HCT116 (cell line): Measurements from ENCODE around the gene FTHL17. TPM values are rescaled to one million over a fixed set of nuclear protein-coding genes. Genes with fewer than 3 reads are reported as not detected.

ENCODE experiments used
- ATAC-seq: fragments of 200-7000 bp; cut with Tn5 transposase; 2 replicates; pipeline ENCODE4 v1.9.1; 2020; ENCODE audit warnings: mild to moderate bottlenecking, moderate library complexity
- BruUV-seq: library from RNA; stranded (reverse); fragments of 400-500 nt; replicated peaks from 2 replicates; lab custom pipeline; 2021; lab: Mats Ljungman, UMichigan
- CTCF ChIA-PET: fragments of 300-600 bp; sonication (Branson Sonifier 250); formaldehyde crosslinking; loops from one replicate; lab custom pipeline; 2021; ENCODE audit warnings: antibody characterized with exemption; lab: Charles Lee
- POLR2A ChIA-PET: fragments of 300-600, 350-600 bp; sonication (Branson Sonifier 250); formaldehyde crosslinking; loops from one replicate; lab custom pipeline; 2021; ENCODE audit warnings: antibody characterized with exemption; lab: Charles Lee
- RAD21 ChIA-PET, 2 experiments: fragments of 300-600 bp; sonication (Branson Sonifier 250); formaldehyde crosslinking; loops; one replicate each; lab custom pipeline; 2023; ENCODE audit warnings: low total read pairs in 2 of 2; ENCODE audit not compliant: uncharacterized antibody in 2 of 2, unreplicated experiment in 2 of 2, low non-redundant PET in 1 of 2; lab: Charles Lee
- DNase-seq: peaks from one replicate; pipeline ENCODE4 v3.0.0-alpha.2; 2010; ENCODE audit warnings: low read depth, low spot score
- H2AFZ ChIP-seq: fragments of 200-600 bp; shearing (Covaris generic), sonication (generic); 2 replicates; pipeline ENCODE4 v1.6.1; 2017; ENCODE audit warnings: low read depth, mixed run types, mixed read lengths, antibody characterized with exemption, low read length; ENCODE audit not compliant: poor library complexity, severe bottlenecking
- H3K27ac ChIP-seq: 2 replicates; pipeline ENCODE4 v1.5.1; 2012; ENCODE audit warnings: low read depth, low read length
- H3K27me3 ChIP-seq: fragments of 200-600 bp; sonication (generic); 2 replicates; pipeline ENCODE4 v1.6.1; 2016; ENCODE audit warnings: mixed run types, low read length, mixed read lengths; ENCODE audit not compliant: insufficient read depth
- H3K36me3 ChIP-seq, 2 experiments: fragments of 200-500 bp in 1 of 2; fragments of 200-600 bp in 1 of 2; sonication (Bioruptor generic) in 1 of 2; sonication (generic) in 1 of 2; 2 replicates each; pipeline versions ENCODE4 v1.5.1 to v1.6.1; 2014 to 2016; ENCODE audit warnings: low read length in 2 of 2, inconsistent platforms in 1 of 2, mixed read lengths in 1 of 2, mixed run types in 1 of 2; ENCODE audit not compliant: insufficient read depth in 2 of 2, control insufficient read depth in 1 of 2
- H3K4me1 ChIP-seq, 2 experiments: fragments of 200-600 bp in 1 of 2; sonication (generic) in 1 of 2; 2 replicates each; pipeline versions ENCODE4 v1.5.1 to v1.6.1; 2012 to 2017; ENCODE audit warnings: low read length in 2 of 2, inconsistent platforms in 1 of 2, mild to moderate bottlenecking in 1 of 2, mixed read lengths in 1 of 2, mixed run types in 1 of 2, moderate library complexity in 1 of 2; ENCODE audit not compliant: insufficient read depth in 2 of 2, control insufficient read depth in 1 of 2
- H3K4me2 ChIP-seq: fragments of 200-600 bp; sonication (generic); 2 replicates; pipeline ENCODE4 v1.6.1; 2017; ENCODE audit warnings: mixed run types, low read length, mixed read lengths
- H3K4me3 ChIP-seq, 2 experiments: fragments of 200-600 bp in 1 of 2; sonication (generic) in 1 of 2; replicated peaks in 1 of 2; 2 replicates each; pipeline ENCODE4 v1.5.1; 2011 to 2016; ENCODE audit warnings: low read length in 2 of 2, control low read depth in 1 of 2, low read depth in 1 of 2, mild to moderate bottlenecking in 1 of 2, mixed read lengths in 1 of 2, mixed run types in 1 of 2
- H3K79me2 ChIP-seq: fragments of 200-600 bp; sonication (generic); 2 replicates; pipeline ENCODE4 v1.6.1; 2017; ENCODE audit warnings: mild to moderate bottlenecking, mixed run types, low read length, moderate library complexity, mixed read lengths; ENCODE audit not compliant: insufficient read depth
- H3K9ac ChIP-seq: fragments of 200-600 bp; sonication (generic); 2 replicates; pipeline ENCODE4 v1.6.1; 2016; ENCODE audit warnings: low read length, mixed read lengths
- H3K9me2 ChIP-seq: fragments of 200-600 bp; sonication (generic), shearing (Covaris generic); 2 replicates; pipeline ENCODE4 v1.6.1; 2017; ENCODE audit warnings: mixed run types, mild to moderate bottlenecking, moderate library complexity; ENCODE audit not compliant: insufficient read depth
- H3K9me3 ChIP-seq, 2 experiments: fragments of 200-500 bp in 1 of 2; fragments of 200-600 bp in 1 of 2; sonication (Bioruptor generic) in 1 of 2; sonication (generic) in 1 of 2; 2 replicates each; pipeline ENCODE4 v1.6.1; 2014 to 2017; ENCODE audit warnings: low read length in 2 of 2, mixed read lengths in 2 of 2, inconsistent platforms in 1 of 2, low read depth in 1 of 2, mild to moderate bottlenecking in 1 of 2, mixed run types in 1 of 2, moderate library complexity in 1 of 2; ENCODE audit not compliant: control insufficient read depth in 1 of 2, insufficient read depth in 1 of 2
- H4K20me1 ChIP-seq: fragments of 200-600 bp; sonication (generic), shearing (Covaris generic); 2 replicates; pipeline ENCODE4 v1.6.1; 2017; ENCODE audit warnings: mixed run types, mild to moderate bottlenecking, moderate library complexity; ENCODE audit not compliant: insufficient read depth
- EGR1 ChIP-seq: IDR thresholded peaks from 2 replicates; pipeline ENCODE4 v1.6.1; 2012; ENCODE audit warnings: low read depth
- EZH2 ChIP-seq: fragments of 200-600 bp; sonication (generic); IDR thresholded peaks from 2 replicates; pipeline ENCODE4 v1.6.1; 2017; ENCODE audit warnings: antibody characterized with exemption, mixed run types
- FOSL1 ChIP-seq: IDR thresholded peaks from 2 replicates; pipeline ENCODE4 v1.6.1; 2012; ENCODE audit warnings: low read depth
- REST ChIP-seq: IDR thresholded peaks from 2 replicates; pipeline ENCODE4 v1.6.1; 2012; ENCODE audit warnings: low read depth
- SRF ChIP-seq: IDR thresholded peaks from 2 replicates; pipeline ENCODE4 v1.6.1; 2012; ENCODE audit warnings: low read depth
- TCF7L2 ChIP-seq: IDR thresholded peaks from 2 replicates; pipeline ENCODE4 v1.7.0; 2011; ENCODE audit warnings: borderline replicate concordance, inconsistent platforms; ENCODE audit not compliant: insufficient read depth, insufficient read length; ENCODE audit errors: extremely low read depth
- ZBTB33 ChIP-seq: IDR thresholded peaks from 2 replicates; pipeline ENCODE4 v1.6.1; 2011; ENCODE audit warnings: mild to moderate bottlenecking, low read length, moderate library complexity; ENCODE audit not compliant: insufficient replicate concordance; ENCODE audit errors: extremely low read depth
- intact Hi-C: fragments of 100-400 bp; cut with micrococcal nuclease; formaldehyde crosslinking; loops from 2 replicates; pipeline ENCODE4 v1.10.0; 2022
- total RNA-seq: library from RNA; stranded (reverse); gene quantifications from one replicate; pipeline ENCODE4 v1.2.1, GENCODE V29; 2021; ENCODE audit not compliant: unreplicated experiment
- TF ChIP-seq, protein P1 (sequence below): IDR thresholded peaks from 2 replicates; pipeline ENCODE4 v1.6.1; 2012

Gene FTHL17
- total RNA-seq, 1 experiment from 2014 or later, result not detected

DNA sequence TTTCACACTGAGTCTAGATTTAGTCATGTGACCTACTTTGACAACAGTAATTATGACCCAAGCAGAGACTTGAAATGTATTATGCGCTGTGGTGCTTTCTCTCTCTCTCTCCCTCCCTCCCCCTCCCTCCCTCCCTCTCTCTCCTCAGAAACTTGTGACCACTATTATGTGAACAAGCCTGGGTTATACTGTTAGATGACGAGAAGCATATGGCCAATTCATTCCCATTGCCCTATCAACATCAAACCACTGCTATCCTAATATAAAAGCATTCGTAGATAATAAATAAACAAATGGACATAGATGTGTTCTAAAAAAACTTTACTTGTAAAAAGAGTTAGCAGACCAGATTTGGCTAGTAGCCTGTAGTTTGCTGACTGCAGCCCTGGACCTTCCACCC lies 18.2 kb downstream of the FTHL17 start:
- intact Hi-C loops, result no loop called here
- Histone ChIP-seq H3K79me2 (no peaks in the 10 kb centered on the region), H3K9ac (no peak overlapping the region), H3K27ac (no peak overlapping the region), H3K9me3 (no peaks in the 10 kb centered on the region), H3K9me2 (no peaks in the 10 kb centered on the region), H3K4me2 (no peak overlapping the region), H3K4me1 (no peaks in the 10 kb centered on the region), H3K27me3 (no peaks in the 10 kb centered on the region), H3K36me3 (no peaks in the 10 kb centered on the region), H2AFZ (no peak overlapping the region), H4K20me1 (no peaks in the 10 kb centered on the region), H3K4me3 (no peak overlapping the region)
- RAD21 ChIA-PET, result no interaction called here
- CTCF ChIA-PET, result no interaction called here
- POLR2A ChIA-PET, result no interaction called here
- TF ChIP-seq ZBTB33 (no peak), REST (no peak), EZH2 (no peak), EGR1 (no peak), FOSL1 (no peak), SRF (no peak), TCF7L2 (no peak)
- TF ChIP-seq, protein P1, sequence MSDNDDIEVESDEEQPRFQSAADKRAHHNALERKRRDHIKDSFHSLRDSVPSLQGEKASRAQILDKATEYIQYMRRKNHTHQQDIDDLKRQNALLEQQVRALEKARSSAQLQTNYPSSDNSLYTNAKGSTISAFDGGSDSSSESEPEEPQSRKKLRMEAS, result no peak
- ATAC-seq, result no peak
- no peak for DNase-seq
- no TSS peak for BruUV-seq
